GM21515 (cell line): ENCODE data around the gene USP24.
A peak's percentile ranks its signal among the peaks of the same experiment; 100 is the strongest.

Source experiments
- ATAC-seq: cut with Tn5 transposase; IDR thresholded peaks from one replicate; pipeline ENCODE4 v1.9.1; 2021; ENCODE audit not compliant: unreplicated experiment

Gene USP24, protein sequence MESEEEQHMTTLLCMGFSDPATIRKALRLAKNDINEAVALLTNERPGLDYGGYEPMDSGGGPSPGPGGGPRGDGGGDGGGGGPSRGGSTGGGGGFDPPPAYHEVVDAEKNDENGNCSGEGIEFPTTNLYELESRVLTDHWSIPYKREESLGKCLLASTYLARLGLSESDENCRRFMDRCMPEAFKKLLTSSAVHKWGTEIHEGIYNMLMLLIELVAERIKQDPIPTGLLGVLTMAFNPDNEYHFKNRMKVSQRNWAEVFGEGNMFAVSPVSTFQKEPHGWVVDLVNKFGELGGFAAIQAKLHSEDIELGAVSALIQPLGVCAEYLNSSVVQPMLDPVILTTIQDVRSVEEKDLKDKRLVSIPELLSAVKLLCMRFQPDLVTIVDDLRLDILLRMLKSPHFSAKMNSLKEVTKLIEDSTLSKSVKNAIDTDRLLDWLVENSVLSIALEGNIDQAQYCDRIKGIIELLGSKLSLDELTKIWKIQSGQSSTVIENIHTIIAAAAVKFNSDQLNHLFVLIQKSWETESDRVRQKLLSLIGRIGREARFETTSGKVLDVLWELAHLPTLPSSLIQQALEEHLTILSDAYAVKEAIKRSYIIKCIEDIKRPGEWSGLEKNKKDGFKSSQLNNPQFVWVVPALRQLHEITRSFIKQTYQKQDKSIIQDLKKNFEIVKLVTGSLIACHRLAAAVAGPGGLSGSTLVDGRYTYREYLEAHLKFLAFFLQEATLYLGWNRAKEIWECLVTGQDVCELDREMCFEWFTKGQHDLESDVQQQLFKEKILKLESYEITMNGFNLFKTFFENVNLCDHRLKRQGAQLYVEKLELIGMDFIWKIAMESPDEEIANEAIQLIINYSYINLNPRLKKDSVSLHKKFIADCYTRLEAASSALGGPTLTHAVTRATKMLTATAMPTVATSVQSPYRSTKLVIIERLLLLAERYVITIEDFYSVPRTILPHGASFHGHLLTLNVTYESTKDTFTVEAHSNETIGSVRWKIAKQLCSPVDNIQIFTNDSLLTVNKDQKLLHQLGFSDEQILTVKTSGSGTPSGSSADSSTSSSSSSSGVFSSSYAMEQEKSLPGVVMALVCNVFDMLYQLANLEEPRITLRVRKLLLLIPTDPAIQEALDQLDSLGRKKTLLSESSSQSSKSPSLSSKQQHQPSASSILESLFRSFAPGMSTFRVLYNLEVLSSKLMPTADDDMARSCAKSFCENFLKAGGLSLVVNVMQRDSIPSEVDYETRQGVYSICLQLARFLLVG (N-terminal part only)

DNA sequence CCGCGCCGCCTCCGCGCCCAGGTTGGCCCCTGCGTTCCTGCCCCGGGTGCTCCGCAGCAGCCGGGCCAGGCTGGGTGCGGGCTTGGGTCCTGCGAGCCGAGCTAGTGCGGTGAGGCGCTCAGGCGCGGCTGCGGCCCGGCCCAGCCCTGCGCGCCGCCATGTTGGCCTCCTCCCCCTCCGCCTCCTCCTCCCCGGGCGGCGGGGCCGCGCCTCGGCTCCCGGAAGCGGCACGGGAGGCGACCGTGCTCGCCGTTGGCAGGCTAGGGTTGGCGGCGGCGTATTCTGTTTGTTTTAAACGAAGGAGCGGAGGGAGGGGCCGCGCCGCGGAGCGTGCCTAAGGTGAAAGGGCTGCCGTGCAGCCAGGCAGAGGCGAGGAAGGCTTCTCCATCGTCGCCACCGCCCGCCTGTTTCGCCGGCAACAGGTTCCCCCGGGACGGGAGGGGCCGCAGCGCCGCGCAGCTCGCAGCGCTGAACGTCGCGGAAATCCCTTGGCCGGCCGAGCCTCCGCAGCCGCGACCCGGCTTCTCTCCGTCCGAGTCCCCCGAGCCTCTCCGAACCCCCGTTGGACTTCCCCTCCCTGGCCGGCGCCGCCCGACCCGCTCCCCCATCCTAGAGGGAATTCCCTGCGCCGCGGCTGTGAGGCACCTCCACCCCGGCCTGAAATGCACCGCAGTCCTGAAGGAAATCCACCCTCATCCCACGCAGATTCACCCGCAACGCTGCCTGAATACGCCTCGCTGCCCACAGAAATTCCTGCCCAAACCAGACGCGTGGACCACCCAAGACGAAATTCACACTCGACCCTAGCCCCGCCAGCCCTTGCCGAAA is at the start of gene USP24:
Gene USP24 (minus strand): TSS at position 171 of the 828 bp plus-strand sequence. CDS start 251 bp downstream, outside the sequence.
- peak; percentile 68 for ATAC-seq

DNA sequence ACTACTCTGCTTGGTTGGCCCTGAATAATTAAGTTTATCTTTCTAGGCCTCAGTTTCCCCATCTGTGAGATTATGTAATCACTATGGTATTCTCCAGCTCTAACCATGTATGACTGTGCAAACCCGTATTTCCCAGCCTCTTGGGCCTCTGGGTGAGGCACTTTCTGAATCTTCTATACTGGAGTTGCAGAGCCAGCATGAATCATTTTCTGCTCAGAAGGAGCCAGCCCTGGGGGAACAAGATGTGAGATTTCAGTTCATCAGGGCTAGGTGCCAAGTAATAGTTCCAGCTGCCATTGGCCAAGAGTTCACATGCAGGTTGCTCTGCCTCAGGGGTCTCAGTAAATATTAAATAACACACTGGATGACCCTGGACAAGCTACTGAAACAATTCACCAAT is 47.7 kb upstream of the USP24 start:
- ATAC-seq, result no peak

DNA sequence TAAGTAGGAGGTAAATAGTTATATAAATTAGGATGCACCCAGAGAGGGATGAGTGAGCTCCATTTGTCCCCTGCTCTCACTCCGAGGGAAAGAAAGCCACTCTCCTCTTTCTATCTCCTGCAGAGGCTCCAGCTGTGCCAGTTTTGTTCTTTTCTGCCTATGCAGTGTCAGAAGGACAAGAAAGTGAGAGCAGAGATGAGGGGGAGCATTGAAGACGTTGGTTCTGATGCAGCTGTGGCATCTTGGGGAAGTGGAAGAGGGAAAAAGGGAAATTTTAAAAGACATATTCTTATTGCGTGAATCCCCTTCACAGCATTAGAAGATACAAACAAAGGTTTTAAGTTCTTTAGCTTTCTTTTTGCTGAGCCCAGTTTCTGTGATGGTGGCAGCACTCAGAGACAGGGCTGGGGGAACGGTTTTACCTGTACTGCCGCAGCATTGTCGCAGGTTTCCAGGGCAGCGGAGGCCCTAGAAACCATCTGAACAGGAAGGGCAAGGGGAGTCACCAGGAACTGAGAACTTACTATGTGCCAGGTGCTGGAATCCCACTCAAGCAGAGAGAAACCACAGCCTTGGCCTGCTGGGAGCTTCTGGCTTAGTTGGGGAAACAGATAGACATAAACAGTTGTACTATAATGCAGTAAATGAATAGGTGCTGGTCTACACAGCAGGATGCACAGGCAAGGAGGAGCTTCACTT is 44.9 kb upstream of the USP24 start:
- ATAC-seq, result peak; percentile 32

DNA sequence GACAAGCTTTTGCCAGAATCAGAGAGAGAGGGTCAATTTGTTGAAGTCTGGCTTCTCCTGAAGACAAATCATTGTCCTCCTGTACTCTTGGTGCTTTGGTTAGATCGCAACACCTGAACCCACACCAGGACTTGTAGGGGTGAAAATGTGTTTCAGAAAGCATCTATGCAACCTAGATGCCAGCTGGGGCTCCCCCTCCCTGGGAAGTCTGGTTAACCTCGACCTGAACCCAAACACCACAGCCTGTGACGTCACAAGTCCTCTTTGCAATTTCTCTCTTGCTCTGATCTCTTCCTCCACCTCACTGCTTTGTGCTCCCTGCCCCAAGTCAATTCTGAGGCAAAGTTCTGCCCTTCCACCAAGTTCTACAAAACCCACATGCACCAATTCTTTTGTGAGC is 42.8 kb upstream of the USP24 start:
- ATAC-seq, result peak; percentile 52

DNA sequence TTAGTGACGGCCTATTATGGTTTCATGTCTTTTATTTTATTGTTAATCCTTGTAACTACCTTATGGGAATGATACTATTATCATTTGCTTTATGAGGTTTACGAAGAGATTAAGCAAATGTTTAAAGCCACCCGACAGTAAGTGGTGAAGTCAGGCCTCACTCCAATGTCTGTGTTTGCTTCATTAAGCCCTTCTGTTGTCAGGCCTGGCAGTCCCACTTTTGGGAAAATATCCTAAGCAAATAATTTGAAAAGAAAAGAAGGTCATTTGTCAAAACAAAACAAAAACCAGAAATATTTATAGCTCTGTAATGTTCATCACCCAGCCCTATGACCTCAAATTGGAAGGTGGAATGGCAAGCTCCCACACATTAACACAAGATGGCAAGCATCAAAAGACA is 40.7 kb upstream of the USP24 start:
- peak; percentile 15 for ATAC-seq

DNA sequence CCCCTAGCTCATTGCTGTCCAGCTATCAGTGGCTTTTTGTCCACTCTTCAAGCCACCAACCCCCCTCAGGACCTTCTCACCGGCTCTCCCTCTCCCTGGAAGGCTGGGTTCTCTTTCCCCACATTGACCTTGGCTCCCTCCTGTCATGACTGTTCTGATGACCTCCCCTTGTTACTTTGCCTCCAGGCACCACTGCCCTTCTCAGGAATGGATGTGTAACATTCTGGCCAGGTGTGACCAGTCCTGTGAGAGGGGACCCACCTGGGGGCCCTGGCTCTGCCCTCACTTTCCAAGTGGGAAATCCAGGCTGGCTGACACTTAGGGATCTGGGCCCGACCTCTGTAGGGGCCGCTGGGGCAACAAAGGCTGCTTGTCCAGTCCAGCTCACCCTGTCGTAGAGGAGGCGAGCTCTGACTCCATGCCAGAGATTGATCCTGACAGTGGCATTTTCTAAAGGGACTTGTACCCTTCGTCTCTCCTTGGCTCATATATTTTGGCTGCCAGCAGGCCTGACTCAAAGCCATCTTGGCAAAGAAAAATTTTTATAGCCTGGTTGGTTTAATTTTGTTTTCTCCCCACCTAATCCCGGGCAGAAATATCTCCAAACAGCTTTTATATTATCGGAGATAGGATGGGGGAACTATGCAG is 37.9 kb upstream of the USP24 start:
- no peak for ATAC-seq

DNA sequence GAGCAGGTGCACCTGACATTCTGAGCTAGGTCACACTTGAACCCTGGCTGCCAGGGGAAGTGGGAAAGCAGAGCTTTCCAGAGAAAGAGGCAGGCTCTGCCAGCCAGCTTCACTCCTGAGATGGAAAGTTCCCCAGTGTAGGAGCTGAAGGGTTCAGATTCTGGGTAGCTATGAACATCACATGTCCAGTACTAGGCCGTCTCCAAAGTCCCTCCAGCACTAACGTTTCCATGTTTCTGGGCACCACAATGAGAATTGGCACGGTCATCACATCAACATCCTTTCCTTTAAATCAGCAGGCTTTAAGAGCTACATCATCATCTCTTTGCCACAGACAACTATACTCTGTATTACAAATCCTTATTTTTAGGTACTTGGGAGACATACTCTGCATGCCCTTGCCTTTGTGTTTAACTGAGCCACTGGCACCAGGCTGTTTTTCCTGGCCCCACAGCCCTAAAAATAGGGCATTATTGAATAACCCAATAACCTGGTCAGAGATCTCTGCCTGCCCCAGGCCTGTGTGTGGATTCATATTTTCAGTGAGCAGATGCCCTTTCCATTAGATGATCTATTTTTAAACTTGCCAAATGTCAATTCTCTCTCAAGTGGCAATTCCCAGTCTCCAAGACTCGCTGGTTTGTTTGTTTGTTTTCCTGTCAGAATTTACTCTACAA is 35.4 kb upstream of the USP24 start:
- no peak for ATAC-seq

DNA sequence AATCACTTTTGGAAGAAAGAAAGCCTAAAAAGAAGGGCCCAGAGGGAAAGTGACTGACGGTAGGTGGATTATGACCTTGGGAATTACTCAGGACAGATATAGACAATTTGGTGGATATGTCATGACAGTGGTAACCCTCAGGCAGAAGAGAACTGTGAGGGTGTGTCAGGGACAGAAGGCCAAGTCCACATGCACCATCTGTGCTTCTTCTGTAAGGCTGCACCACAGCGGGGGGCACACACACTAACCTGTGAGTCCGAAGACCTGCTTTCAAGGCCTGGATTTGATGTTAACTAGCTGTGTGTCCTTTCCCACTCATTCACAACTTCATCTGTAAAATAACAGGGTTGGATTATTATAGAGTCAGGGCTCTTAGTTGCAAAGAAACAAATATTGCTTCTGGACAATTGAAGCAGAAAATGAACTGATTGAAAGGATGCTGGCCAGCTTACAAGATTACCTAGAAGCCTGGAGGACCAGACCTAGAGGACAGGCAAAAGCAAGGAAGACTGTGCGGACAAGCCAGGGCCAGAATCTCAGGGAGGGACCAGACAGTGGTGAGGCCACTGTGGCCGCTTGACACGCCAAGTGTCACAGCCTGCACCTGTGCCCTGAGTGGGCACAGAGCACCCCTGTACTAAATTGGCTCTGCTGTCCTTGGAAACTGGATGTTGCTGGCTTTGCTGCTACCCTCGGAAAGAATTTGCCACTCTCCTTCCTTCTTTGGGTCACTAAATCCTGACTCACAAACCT is 34.7 kb upstream of the USP24 start:
- ATAC-seq, result no peak

DNA sequence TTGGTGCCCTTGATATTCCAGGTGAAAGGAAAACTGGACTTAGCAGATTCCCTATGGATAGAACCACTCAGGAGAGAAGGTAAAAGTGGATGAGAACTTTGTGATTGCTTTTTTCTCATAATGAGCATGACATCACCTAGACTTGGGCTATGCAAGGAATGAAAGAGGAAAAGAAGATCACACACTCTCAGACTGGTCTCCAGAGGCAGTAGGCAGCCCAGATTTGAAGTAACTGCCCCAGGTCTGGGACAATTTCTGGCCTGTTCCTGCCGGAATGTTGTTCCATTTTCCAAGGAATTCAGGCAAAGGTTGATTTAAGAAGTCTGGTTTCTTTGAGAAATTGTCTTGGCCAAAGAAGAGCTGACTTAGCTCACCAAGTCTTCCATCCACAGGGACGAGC is 31.7 kb upstream of the USP24 start:
- no peak for ATAC-seq

DNA sequence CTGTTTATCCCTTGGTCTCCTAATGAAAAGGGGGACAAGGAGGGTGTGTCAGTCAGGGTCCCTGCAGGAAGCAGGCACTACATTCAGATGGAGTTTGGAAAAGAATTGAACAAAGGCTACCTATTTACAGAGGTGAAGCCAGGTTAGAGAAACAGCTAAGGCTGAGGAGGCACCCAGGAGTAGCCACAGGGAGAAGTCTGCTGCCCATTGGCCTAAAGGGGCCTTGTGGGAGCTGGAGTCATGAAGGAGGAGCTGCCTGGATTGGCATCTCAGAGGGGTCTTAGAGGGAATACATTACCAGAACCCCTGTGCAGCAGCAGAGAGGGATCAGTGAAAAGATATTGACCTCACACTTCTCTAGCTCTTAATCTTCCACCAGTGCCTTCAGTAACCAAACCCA is 31.2 kb upstream of the USP24 start:
- ATAC-seq, result no peak

DNA sequence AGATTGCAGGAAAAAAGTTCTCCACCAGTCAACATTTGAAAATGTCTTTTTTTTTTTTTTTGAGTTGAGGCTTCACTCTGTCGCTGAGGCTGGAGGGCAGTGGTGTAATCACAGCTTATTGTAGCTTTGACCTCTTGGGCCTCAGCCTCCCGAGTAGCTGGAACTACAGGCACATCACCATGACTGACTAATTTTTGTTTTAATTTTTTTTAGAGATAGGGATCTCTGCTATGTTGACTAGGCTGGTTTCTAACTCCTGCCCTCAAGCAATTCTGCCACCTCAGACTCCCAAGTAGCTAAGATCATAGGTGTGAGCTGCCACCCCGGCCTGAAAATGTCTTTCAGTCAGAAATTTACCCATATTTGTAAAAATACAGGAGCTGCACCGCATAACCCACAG is 30.6 kb upstream of the USP24 start:
- ATAC-seq, result no peak

DNA sequence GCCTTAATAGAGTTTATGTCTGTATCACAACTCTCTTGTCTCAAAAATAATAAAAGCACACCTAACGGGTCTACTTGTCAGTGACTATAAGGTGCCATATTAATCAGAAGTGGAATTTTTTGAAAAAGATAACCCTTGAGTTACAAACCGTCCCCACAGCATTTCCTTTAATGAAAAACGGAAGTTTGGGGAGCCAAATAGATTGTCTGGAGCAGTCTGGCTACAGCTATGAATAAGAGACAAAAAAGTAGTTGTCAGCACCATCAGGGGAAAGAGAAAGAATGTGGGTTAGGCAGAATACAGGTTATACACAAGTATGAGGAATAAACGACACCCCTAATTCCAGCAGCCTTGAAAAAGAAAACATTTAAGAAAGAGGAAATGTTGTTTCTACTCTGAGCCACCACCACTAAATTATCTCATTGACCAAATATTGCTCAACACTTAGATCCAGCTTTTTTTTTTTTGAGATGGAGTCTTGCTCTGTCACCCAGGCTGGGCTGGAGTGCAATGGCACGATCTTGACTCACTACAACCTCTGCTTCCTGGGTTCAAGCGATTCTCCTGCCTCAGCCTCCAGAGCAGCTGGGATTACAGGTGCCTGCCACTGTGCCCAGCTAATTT is 29.4 kb upstream of the USP24 start:
- no peak for ATAC-seq

DNA sequence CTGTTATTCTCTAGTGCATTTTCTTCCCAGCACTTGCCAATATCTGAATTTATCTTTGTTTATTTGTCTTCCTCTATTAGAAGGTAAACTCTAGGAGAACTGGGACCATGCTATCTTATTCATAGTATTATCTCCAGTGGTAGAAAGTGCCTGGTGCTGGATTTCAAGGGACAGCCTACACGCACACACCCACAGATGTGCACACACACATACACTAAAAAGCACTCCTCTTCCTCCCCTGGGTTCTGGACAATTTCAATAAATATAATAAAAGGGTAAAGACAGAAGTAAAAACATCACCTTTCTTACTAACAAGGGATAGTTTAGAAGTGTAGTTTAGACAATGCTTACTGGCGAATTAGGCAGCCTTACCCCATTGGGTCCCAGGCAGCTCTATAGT is 28.5 kb upstream of the USP24 start:
- ATAC-seq, result no peak

DNA sequence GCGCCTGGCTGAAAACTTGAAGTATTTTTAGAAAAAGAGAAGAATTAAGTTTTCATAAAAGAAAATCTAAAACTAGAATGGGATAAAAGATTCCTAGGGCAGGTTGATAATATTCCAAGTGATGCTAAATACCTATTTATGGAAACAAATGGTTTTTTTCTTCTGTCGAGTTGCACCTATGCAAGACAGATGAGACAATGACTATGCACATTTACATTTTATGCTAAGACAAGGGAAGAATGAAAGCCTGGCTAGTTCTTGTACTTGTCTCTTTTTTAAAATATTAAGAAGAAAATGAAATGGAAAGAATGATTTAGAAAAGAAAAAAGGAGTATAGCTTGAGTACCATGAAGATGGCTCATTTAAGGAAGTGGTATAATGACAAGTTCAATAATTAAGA is 24.4 kb upstream of the USP24 start:
- ATAC-seq, result no peak

DNA sequence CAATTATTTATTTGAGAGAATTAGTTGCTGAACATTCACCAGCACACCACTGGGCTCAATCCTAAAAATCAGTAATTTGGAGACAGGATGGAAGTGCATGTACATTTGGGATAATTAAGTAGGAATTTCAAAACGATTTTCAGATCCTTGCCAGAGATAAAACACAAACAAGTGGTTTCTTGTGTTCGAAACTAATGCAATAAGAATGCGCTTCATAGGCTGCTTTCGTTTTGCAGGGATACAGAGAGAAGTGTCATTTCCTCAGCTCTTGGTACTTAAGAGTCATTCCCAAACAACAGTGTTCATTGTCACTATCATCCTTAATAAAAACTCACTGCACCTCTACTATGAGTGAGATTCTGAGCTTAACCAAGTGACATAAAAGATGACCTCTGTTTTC is 20.6 kb upstream of the USP24 start:
- ATAC-seq, result no peak

DNA sequence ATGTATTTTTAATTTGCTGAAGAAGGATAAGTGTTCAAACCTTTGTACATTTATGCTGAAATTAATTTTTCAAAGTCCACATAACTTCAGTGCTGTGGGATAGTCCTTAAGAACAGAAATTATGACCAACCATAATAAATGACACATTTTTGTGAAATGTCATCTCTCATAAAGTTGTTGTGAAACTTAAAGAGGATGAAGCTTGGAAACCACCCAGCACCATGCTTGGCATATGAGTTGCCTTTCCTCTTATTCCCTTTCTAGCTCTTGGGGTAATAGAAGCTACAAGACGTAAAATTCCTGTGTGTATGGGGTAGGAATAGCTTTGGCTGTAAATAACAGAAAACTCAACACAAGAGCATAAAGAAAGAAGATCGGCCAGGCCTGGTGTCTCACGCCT is 18.9 kb upstream of the USP24 start:
- no peak for ATAC-seq

DNA sequence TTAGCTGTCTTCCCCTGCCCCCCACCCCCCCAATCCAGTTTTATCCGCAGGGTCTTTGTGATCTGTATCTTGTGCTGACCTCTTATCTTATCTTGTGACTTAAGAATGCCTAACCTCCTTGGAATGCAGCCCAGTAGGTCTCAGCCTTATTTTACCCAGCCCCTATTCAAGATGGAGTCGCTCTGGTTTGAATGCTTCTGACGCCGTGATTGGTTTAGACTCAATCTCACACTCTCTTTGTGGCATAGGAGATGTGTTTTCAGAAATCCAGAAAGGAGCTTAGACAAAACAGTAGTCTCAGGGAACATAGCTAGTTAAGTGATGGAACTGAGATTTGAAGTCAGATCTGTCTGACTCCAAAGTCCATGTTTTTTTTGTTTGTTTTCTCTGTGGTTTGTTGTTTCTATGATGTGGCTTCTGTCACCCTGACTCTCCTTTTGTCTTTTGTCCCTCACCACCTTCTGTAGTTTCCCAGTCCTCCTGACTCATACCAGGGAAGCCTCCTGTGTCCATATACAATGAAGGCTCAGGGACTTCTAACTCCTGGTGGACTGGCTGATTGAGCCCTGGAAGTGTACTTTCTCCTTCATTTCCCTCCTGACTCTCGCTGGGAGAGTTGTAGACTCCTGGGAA is 18.1 kb upstream of the USP24 start:
- no peak for ATAC-seq
